Retinal pigment epithelial cell (primary cell): Measurements from ENCODE around the gene TTC7B.

Experiments used
- DNase-seq: peaks from one replicate; pipeline ENCODE4 v3.0.0-alpha.2; 2010; ENCODE audit warnings: low read depth
- H3K4me3 ChIP-seq: 2 replicates; pipeline ENCODE4 v1.5.1; 2011; ENCODE audit warnings: mild to moderate bottlenecking, low read length, control low read depth, moderate library complexity
- CTCF ChIP-seq: conservative IDR thresholded peaks from 2 replicates; pipeline ENCODE4 v1.5.1; 2011; ENCODE audit warnings: low read depth, low read length, control low read depth, inconsistent platforms

The TTC7B gene

GRCh38 chr14:90583427-90583826, 232.8 kb downstream of the TTC7B start:
- H3K4me3 ChIP-seq = no peak overlapping the region
- no peak for TF ChIP-seq CTCF
- no peak for DNase-seq

- DNase-seq = no peak
- TF ChIP-seq CTCF = no peak
These were observed 234.1 kb downstream of the TTC7B start for GRCh38 chr14:90582166-90582565.

GRCh38 chr14:90581745-90582144, 234.5 kb downstream of the TTC7B start:
- H3K4me3 ChIP-seq = no peak overlapping the region
- no peak for DNase-seq
- TF ChIP-seq CTCF = no peak

More at GRCh38 chr14:90582166-90582565, 234.1 kb downstream of the TTC7B start:
- H3K4me3 ChIP-seq = no peak overlapping the region

- no peak for DNase-seq
- no peak overlapping the region for H3K4me3 ChIP-seq
These were observed 235.6 kb downstream of the TTC7B start for GRCh38 chr14:90580377-90581335.

GRCh38 chr14:90579816-90580215, 236.4 kb downstream of the TTC7B start:
- TF ChIP-seq CTCF = no peak
- no peak for DNase-seq
- H3K4me3 ChIP-seq = no peak overlapping the region

More at GRCh38 chr14:90580377-90581335, 235.6 kb downstream of the TTC7B start:
- TF ChIP-seq CTCF = no peak

GRCh38 chr14:90579088-90579487, 237.1 kb downstream of the TTC7B start:
- no peak for TF ChIP-seq CTCF
- no peak overlapping the region for H3K4me3 ChIP-seq
- no peak for DNase-seq
